Body of pancreas (tissue), 4 donors: ENCODE results near the gene KDM2A. TPM values are rescaled to one million over a fixed set of nuclear protein-coding genes. Genes with fewer than 3 reads are reported as not detected.
A peak's percentile ranks its signal among the peaks of the same experiment; 100 is the strongest.

Experiments used
- ATAC-seq: fragments of 150-250 bp; one replicate; pipeline ENCODE4 v1.9.1; 2016
- DNase-seq, 4 donors: peaks; one replicate each; pipeline ENCODE4 v3.0.0-alpha.2; 2019
- H3K27ac ChIP-seq, 4 donors: fragments of 200-600 bp; sonication (generic); 1 replicate in 3 of 4; 2 replicates in 1 of 4; pipeline versions ENCODE4 v1.5.1 to v1.6.1; 2016 to 2019; ENCODE audit warnings: mild to moderate bottlenecking in 1 of 4, mixed read lengths in 1 of 4, moderate library complexity in 1 of 4
- H3K27me3 ChIP-seq, 2 donors: fragments of 200-600 bp; sonication (generic); one replicate each; pipeline ENCODE4 v1.6.0; 2016; ENCODE audit warnings: mild to moderate bottlenecking in 1 of 2
- H3K36me3 ChIP-seq, 2 donors: fragments of 200-600 bp; sonication (generic); replicated peaks in 1 of 2; 2 replicates each; pipeline ENCODE4 v1.5.1; 2016; ENCODE audit warnings: low read depth in 2 of 2; ENCODE audit not compliant: insufficient read depth in 1 of 2
- H3K4me1 ChIP-seq: fragments of 200-600 bp; sonication (generic); one replicate; pipeline ENCODE4 v1.6.0; 2016
- H3K4me3 ChIP-seq, 2 donors: fragments of 200-600 bp; sonication (generic); 1 replicate in 1 of 2; 2 replicates in 1 of 2; pipeline ENCODE4 v1.5.1; 2016 to 2019
- H3K9me3 ChIP-seq, 3 donors: fragments of 200-600 bp; sonication (generic); 1 replicate in 2 of 3; 2 replicates in 1 of 3; pipeline ENCODE4 v1.5.1; 2016
- POLR2A ChIP-seq, 3 donors: fragments of 450-650 bp; IDR thresholded peaks; one replicate each; pipeline ENCODE4 v1.6.1; 2016; ENCODE audit warnings: antibody characterized with exemption in 3 of 3, mild to moderate bottlenecking in 2 of 3
- WGBS, 2 donors: methylation state at CpG; one replicate each; pipeline ENCODE4 v1.1.5; 2017; 5-methylcytosine and 5-hydroxymethylcytosine counted together
- intact Hi-C: fragments of 100-400 bp; cut with DNase I; formaldehyde crosslinking; loops from one replicate; pipeline ENCODE4 v1.15.1; 2023
- total RNA-seq, 2 donors: library from RNA; depleted of rRNA; stranded (reverse); fragments of >200 nt; gene quantifications; one replicate each; pipeline ENCODE4 v1.1.0, GENCODE V29; 2016
- TF ChIP-seq, protein P1 (sequence below), 7 experiments: fragments of 450-650 bp in 4 of 7; fragments of 200-600 bp in 3 of 7; sonication (generic) in 3 of 7; IDR thresholded peaks; one replicate each; pipeline ENCODE4 v1.5.1; 2016 to 2019; ENCODE audit warnings: antibody characterized with exemption in 7 of 7

KDM2A gene
- total RNA-seq, 2 donors from 2014 or later = 26.5 to 29.0 TPM

DNA sequence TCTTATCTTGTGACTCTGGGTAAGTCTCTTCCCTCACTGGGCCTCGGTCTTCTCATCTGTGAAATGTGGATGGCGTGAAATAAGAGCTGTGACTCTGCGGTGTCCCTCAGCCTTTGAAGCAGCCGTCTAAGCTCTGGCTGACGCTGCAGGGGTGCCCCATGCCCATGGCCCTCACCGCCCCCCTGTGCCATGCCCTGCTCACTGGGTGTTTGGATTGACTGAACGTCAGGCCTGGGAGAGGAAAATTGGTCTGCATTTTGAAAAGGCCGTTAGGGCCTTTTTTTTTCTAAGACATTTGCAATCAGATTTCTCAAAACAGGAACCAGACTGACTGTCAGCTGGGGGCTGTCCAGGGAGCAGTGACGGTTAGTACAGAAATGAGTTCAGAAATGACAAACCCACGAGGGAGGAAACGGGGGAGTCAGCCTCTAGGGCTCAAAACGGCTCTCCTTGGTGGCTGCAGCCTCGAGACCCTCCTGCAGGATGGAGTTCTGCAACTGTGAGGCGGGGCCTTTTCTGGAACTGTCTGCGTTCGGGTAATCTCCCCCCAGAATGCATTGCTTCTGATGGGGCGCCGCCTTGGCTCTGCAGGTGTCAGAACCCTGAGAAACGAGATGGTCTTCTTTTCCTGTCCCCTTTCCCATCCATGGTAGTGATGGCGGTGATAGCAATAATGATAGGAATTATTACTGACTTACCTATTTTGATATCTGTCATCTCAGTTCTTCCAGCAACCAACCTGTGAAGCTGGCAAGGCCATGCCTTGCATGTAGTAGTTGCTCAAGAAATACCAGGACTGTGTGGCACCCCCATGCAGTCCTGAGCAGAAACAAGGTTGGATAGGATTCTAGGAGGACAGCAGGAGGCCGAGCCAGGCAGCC lies 149.3 kb downstream of the KDM2A start:
- TF ChIP-seq POLR2A (IDR thresholded peaks at IDR 0.05) = no peak
- TF ChIP-seq, protein P1, sequence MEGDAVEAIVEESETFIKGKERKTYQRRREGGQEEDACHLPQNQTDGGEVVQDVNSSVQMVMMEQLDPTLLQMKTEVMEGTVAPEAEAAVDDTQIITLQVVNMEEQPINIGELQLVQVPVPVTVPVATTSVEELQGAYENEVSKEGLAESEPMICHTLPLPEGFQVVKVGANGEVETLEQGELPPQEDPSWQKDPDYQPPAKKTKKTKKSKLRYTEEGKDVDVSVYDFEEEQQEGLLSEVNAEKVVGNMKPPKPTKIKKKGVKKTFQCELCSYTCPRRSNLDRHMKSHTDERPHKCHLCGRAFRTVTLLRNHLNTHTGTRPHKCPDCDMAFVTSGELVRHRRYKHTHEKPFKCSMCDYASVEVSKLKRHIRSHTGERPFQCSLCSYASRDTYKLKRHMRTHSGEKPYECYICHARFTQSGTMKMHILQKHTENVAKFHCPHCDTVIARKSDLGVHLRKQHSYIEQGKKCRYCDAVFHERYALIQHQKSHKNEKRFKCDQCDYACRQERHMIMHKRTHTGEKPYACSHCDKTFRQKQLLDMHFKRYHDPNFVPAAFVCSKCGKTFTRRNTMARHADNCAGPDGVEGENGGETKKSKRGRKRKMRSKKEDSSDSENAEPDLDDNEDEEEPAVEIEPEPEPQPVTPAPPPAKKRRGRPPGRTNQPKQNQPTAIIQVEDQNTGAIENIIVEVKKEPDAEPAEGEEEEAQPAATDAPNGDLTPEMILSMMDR (IDR thresholded peaks at IDR 0.05) = no peak
- Histone ChIP-seq H3K9me3 (no peaks in the 10 kb centered on the region), H3K36me3 (no peaks in the 10 kb centered on the region), H3K27ac (peak overlapping the region in 3 of 4 donors; percentile 77 to 84 (median 83)), H3K4me3 (no peak overlapping the region), H3K27me3 (no peaks in the 10 kb centered on the region), H3K4me1 (peaks cover 67% of the 10 kb centered on the region)
- DNase-seq (peak in 1 of 4 donors; percentile 55), ATAC-seq (no peak)
- 63 to 76% methylated on average over 21 of the region's 21 CpGs for WGBS, 2 donors
- intact Hi-C loops = no loop called here

- Histone ChIP-seq H3K36me3 (no peaks in the 10 kb centered on the region), H3K4me3 (no peak overlapping the region), H3K4me1 (peaks cover 72% of the 10 kb centered on the region), H3K27me3 (no peaks in the 10 kb centered on the region), H3K27ac (peak overlapping the region in 3 of 4 donors; percentile 75 to 84 (median 83)), H3K9me3 (no peaks in the 10 kb centered on the region)
- ATAC-seq (no peak), DNase-seq (peak in 1 of 4 donors; percentile 9)
- WGBS, 2 donors = 73 to 89% methylated on average over 9 to 11 of the region's 13 CpGs
- intact Hi-C loops = no loop called here
- TF ChIP-seq, protein P1 (IDR thresholded peaks at IDR 0.05) = no peak
- TF ChIP-seq POLR2A (IDR thresholded peaks at IDR 0.05) = no peak
Observed at GRCh38 chr11:67268962-67269268, 149.9 kb downstream of the KDM2A start.

GRCh38 chr11:67269401-67270255 lies 150.6 kb downstream of the KDM2A start:
- intact Hi-C loops = no loop called here
- WGBS, 2 donors = 38 to 59% methylated on average over 11 to 15 of the region's 15 CpGs
- peak overlapping the region; percentile 28 to 84 (median 79) for H3K27ac ChIP-seq
- DNase-seq = peak in 2 of 4 donors; percentile 59 to 65
- TF ChIP-seq, protein P1 (IDR thresholded peaks at IDR 0.05) = no peak
- no peak for TF ChIP-seq POLR2A (IDR thresholded peaks at IDR 0.05)
- no peaks in the 10 kb centered on the region for H3K9me3 ChIP-seq
- H3K4me3 ChIP-seq = no peak overlapping the region
- ATAC-seq = no peak
- H3K4me1 ChIP-seq = peaks cover 78% of the 10 kb centered on the region
- H3K36me3 ChIP-seq = no peaks in the 10 kb centered on the region
- no peaks in the 10 kb centered on the region for H3K27me3 ChIP-seq

- peak; percentile 36 for ATAC-seq
- H3K9me3 ChIP-seq = no peaks in the 10 kb centered on the region
- intact Hi-C loops = no loop called here
- peak; percentile 37 to 70 (median 53) for DNase-seq
- peak overlapping the region; percentile 28 to 84 (median 79) for H3K27ac ChIP-seq
- no peak overlapping the region for H3K4me3 ChIP-seq
- peaks cover 87% of the 10 kb centered on the region for H3K4me1 ChIP-seq
- TF ChIP-seq, protein P1 (IDR thresholded peaks at IDR 0.05) = no peak
- TF ChIP-seq POLR2A (IDR thresholded peaks at IDR 0.05) = peak in 2 of 3 donors; percentile 33 to 48
- WGBS, 2 donors = 32 to 44% methylated on average over 20 to 28 of the region's 28 CpGs
- no peaks in the 10 kb centered on the region for H3K27me3 ChIP-seq
- no peaks in the 10 kb centered on the region for H3K36me3 ChIP-seq
Observed at GRCh38 chr11:67270256-67271204, 151.5 kb downstream of the KDM2A start.
